Neural crest cell (in vitro differentiated cells): Measurements from ENCODE around the gene IGF1R. TPM values are rescaled to one million over a fixed set of nuclear protein-coding genes. Genes with fewer than 3 reads are reported as not detected.
A peak's percentile ranks its signal among the peaks of the same experiment; 100 is the strongest.

Source experiments
- DNase-seq: peaks from one replicate; pipeline ENCODE4 v3.0.0; 2021; ENCODE audit warnings: low read depth, mixed read lengths, low spot score
- H3K27ac Mint-ChIP-seq: one replicate; pipeline ENCODE4 v1.8.0; 2021; ENCODE audit warnings: mild to moderate bottlenecking, mixed read lengths; ENCODE audit not compliant: unreplicated experiment
- H3K27me3 Mint-ChIP-seq: 2 replicates; pipeline ENCODE4 v1.8.0; 2021; ENCODE audit warnings: low read depth, mild to moderate bottlenecking, mixed read lengths
- H3K36me3 Mint-ChIP-seq: 2 replicates; pipeline ENCODE4 v1.8.0; 2021; ENCODE audit warnings: low read depth, mild to moderate bottlenecking, mixed read lengths
- H3K4me1 Mint-ChIP-seq: 2 replicates; pipeline ENCODE4 v1.8.0; 2021; ENCODE audit warnings: mixed read lengths
- H3K4me3 Mint-ChIP-seq: one replicate; pipeline ENCODE4 v1.8.0; 2021; ENCODE audit warnings: mild to moderate bottlenecking, mixed read lengths
- H3K9me3 Mint-ChIP-seq: 2 replicates; pipeline ENCODE4 v1.8.0; 2021; ENCODE audit warnings: mixed read lengths
- CTCF ChIP-seq: fragments of 200-600 bp; sonication (generic); conservative IDR thresholded peaks from 2 replicates; pipeline ENCODE4 v1.5.0; 2021; ENCODE audit warnings: antibody characterized with exemption, mild to moderate bottlenecking
- total RNA-seq: library from RNA; stranded (reverse); gene quantifications from 2 replicates; pipeline ENCODE4 v1.2.1, GENCODE V29; 2021

Gene IGF1R
- total RNA-seq, 1 donor from 2014 or later = 67.6 TPM

- H3K27ac Mint-ChIP-seq = no peak overlapping the region
- no peak for TF ChIP-seq CTCF
- no peaks in the 10 kb centered on the region for H3K9me3 Mint-ChIP-seq
- no peaks in the 10 kb centered on the region for H3K36me3 Mint-ChIP-seq
- H3K27me3 Mint-ChIP-seq = no peaks in the 10 kb centered on the region
- no peak for DNase-seq
- no peak overlapping the region for H3K4me3 Mint-ChIP-seq
- H3K4me1 Mint-ChIP-seq = peaks cover 52% of the 10 kb centered on the region
These were observed 158.0 kb downstream of the IGF1R start for GRCh38 chr15:98806275-98806895.

- Mint-ChIP-seq H3K9me3 (no peaks in the 10 kb centered on the region), H3K36me3 (no peaks in the 10 kb centered on the region), H3K4me1 (peaks cover 48% of the 10 kb centered on the region), H3K4me3 (no peak overlapping the region), H3K27me3 (no peaks in the 10 kb centered on the region), H3K27ac (no peak overlapping the region)
- no peak for TF ChIP-seq CTCF
- no peak for DNase-seq
These were observed 158.9 kb downstream of the IGF1R start for GRCh38 chr15:98807262-98807661.

- Mint-ChIP-seq H3K4me1 (peaks cover 35% of the 10 kb centered on the region), H3K9me3 (no peaks in the 10 kb centered on the region), H3K4me3 (no peak overlapping the region), H3K27me3 (no peaks in the 10 kb centered on the region), H3K36me3 (peaks cover 3% of the 10 kb centered on the region), H3K27ac (peak overlapping the region; percentile 84)
- no peak for DNase-seq
- no peak for TF ChIP-seq CTCF
These were observed 160.9 kb downstream of the IGF1R start for GRCh38 chr15:98809273-98809672.

- H3K4me1 Mint-ChIP-seq = peaks cover 38% of the 10 kb centered on the region
- no peak overlapping the region for H3K27ac Mint-ChIP-seq
- no peak overlapping the region for H3K4me3 Mint-ChIP-seq
- H3K27me3 Mint-ChIP-seq = no peaks in the 10 kb centered on the region
- TF ChIP-seq CTCF = no peak
- H3K9me3 Mint-ChIP-seq = no peaks in the 10 kb centered on the region
- peaks cover 3% of the 10 kb centered on the region for H3K36me3 Mint-ChIP-seq
- DNase-seq = no peak
These were observed 164.5 kb downstream of the IGF1R start for GRCh38 chr15:98812716-98813446.

DNA sequence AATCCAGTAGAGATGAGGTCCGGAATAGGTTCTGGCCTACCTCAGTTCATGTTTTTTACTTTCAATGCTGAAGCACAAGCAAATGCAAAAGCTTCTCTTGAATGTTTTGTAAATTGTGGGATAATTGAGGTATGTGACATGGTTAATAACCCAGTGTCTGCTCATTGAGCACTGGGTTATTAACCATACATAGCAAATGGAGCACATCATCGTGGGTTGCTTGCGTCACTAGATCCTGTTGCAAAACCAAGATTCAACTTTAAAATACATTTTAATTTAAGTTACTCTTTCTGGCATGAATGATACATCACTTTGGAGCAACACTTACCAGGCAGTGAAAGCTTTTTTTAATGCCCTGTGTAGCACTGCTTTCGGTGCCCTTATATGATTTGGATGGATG is 165.6 kb downstream of the IGF1R start:
- H3K4me1 Mint-ChIP-seq = peaks cover 46% of the 10 kb centered on the region
- DNase-seq = no peak
- H3K27ac Mint-ChIP-seq = no peak overlapping the region
- H3K36me3 Mint-ChIP-seq = peaks cover 3% of the 10 kb centered on the region
- no peaks in the 10 kb centered on the region for H3K9me3 Mint-ChIP-seq
- no peak overlapping the region for H3K4me3 Mint-ChIP-seq
- H3K27me3 Mint-ChIP-seq = no peaks in the 10 kb centered on the region
- no peak for TF ChIP-seq CTCF
